RWPE1 (cell line): ENCODE measurements around the gene UNC13D.

Experiments used
- CTCF ChIA-PET: fragments of 350-600 bp; sonication (Branson Sonifier 250); formaldehyde crosslinking; extraction: SDS; loops from one replicate; lab custom pipeline; 2021; lab: Yijun Ruan, JAX
- POLR2A ChIA-PET: fragments of 400-600 bp; formaldehyde crosslinking; extraction: SDS; loops from one replicate; lab custom pipeline; 2020; ENCODE audit warnings: antibody characterized with exemption; ENCODE audit not compliant: low non-redundant PET; lab: Yijun Ruan, JAX
- DNase-seq: peaks from one replicate; pipeline ENCODE4 v3.0.0; 2012; ENCODE audit warnings: low spot score
- H3K27ac ChIP-seq: fragments of 450-650 bp; 2 replicates; pipeline ENCODE4 v1.5.1; 2017
- CTCF ChIP-seq: fragments of 450-650 bp; conservative IDR thresholded peaks from 2 replicates; pipeline ENCODE4 v1.5.1; 2017; ENCODE audit warnings: low read depth, mild to moderate bottlenecking

The UNC13D gene

GRCh38 chr17:75824050-75824552 lies 20.1 kb downstream of the UNC13D start:
- CTCF ChIA-PET = no interaction called here
- no peak for TF ChIP-seq CTCF
- POLR2A ChIA-PET = interaction anchor here (0.6 kb wide), 2 partner anchors 10 kb away, joined by 3 read pairs; no protein-coding TSS in a partner anchor
- H3K27ac ChIP-seq = peak overlapping the region; percentile 71
- DNase-seq = no peak

- no peak for TF ChIP-seq CTCF
- ChIA-PET CTCF (no interaction called here), POLR2A (interaction anchor here (0.6 kb wide), 1 partner anchor 11 kb away, joined by 3 read pairs; no protein-coding TSS in a partner anchor)
- peak overlapping the region; percentile 71 for H3K27ac ChIP-seq
- no peak for DNase-seq
Observed at GRCh38 chr17:75823257-75824041, 20.8 kb downstream of the UNC13D start.

- peak overlapping the region; percentile 71 for H3K27ac ChIP-seq
- no peak for TF ChIP-seq CTCF
- no peak for DNase-seq
- POLR2A ChIA-PET = no interaction called here
- CTCF ChIA-PET = no interaction called here
Observed at GRCh38 chr17:75822800-75823166, 21.4 kb downstream of the UNC13D start.

GRCh38 chr17:75822119-75822799 lies 21.9 kb downstream of the UNC13D start:
- no peak for TF ChIP-seq CTCF
- peak overlapping the region; percentile 71 for H3K27ac ChIP-seq
- POLR2A ChIA-PET = interaction anchor here (0.6 kb wide), 1 partner anchor 97 kb away, joined by 3 read pairs; no protein-coding TSS in a partner anchor
- no peak for DNase-seq
- CTCF ChIA-PET = interaction anchor here (0.6 kb wide), 1 partner anchor 57 kb away, joined by 4 read pairs; the partner anchor contains the start of gene GALK1

- DNase-seq = no peak
- H3K27ac ChIP-seq = peak overlapping the region; percentile 71
- TF ChIP-seq CTCF = no peak
- ChIA-PET POLR2A (interaction anchor here (0.7 kb wide), 1 partner anchor 26 kb away, joined by 4 read pairs; no protein-coding TSS in a partner anchor), CTCF (interaction anchor here (1.5 kb wide), 1 partner anchor 9 kb away, joined by 7 read pairs; no protein-coding TSS in a partner anchor)
Observed at GRCh38 chr17:75821552-75821951, 22.7 kb downstream of the UNC13D start.
